Activated CD8-positive, alpha-beta memory T cell treated with anti-CD3 and anti-CD28 coated beads, Interleukin-2, amount 50 U/mL, for 48 hours (primary cell): ENCODE measurements around the gene STARD3.
"Not testable (repeated sequence)": the region's sequence is repeated elsewhere in the genome, so short reads cannot be mapped to it uniquely, and the experiment has no call there.

Experiments used
- DNase-seq: peaks from one replicate; pipeline ENCODE4 v3.0.0-alpha.2; 2020

The STARD3 gene

GRCh38 chr17:39699157-39699817 lies 62.3 kb downstream of the STARD3 start:
- DNase-seq: not testable (repeated sequence)

- DNase-seq: no peak
Measured at GRCh38 chr17:39699818-39700147, 62.8 kb downstream of the STARD3 start, which contains the start of gene ERBB2. TSS of gene ERBB2 (plus strand) at chr17:39700064. CDS start at chr17:39700239, 175 bp downstream.

GRCh38 chr17:39700148-39700987 lies 63.4 kb downstream of the STARD3 start:
- no peak for DNase-seq

DNA sequence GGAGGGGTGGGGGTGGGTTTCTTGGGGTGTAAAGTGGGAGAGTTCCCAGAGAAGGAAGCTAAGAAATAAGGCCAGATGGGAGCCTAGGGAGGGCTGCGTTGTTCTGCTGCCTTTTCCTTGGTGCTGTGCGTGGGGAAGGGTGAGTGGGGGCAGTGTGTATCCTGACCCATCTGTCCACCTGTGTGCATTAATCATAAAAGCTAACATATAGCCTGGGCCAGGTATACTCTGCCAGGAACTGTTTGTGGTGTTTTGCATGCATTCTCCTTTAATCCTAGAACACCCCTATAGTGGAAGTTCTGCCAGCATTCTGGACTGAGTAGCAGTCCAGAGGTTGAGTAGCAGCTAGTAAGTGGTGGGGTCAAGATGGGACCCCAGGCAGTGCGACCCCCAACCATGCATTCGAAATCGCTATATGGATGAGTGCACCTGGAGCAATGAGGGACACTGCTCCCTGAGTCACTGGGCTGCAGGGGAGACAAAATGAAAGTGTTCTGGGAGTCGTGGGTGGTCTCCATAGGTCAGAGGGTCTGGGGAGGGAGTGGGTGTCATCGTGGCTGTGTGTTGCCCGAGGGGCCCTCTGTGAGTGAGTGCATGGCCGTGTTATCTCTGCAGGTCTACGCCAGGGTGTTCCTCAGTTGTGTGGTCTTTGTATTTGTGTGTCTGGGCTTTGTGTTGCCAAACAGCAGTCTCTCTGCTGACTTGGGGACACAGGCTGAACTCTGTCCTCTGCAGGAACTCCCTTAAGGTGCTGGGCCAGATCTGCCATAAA lies 64.3 kb downstream of the STARD3 start:
- DNase-seq: no peak

GRCh38 chr17:39701784-39702422 lies 65.0 kb downstream of the STARD3 start:
- DNase-seq: no peak

DNA sequence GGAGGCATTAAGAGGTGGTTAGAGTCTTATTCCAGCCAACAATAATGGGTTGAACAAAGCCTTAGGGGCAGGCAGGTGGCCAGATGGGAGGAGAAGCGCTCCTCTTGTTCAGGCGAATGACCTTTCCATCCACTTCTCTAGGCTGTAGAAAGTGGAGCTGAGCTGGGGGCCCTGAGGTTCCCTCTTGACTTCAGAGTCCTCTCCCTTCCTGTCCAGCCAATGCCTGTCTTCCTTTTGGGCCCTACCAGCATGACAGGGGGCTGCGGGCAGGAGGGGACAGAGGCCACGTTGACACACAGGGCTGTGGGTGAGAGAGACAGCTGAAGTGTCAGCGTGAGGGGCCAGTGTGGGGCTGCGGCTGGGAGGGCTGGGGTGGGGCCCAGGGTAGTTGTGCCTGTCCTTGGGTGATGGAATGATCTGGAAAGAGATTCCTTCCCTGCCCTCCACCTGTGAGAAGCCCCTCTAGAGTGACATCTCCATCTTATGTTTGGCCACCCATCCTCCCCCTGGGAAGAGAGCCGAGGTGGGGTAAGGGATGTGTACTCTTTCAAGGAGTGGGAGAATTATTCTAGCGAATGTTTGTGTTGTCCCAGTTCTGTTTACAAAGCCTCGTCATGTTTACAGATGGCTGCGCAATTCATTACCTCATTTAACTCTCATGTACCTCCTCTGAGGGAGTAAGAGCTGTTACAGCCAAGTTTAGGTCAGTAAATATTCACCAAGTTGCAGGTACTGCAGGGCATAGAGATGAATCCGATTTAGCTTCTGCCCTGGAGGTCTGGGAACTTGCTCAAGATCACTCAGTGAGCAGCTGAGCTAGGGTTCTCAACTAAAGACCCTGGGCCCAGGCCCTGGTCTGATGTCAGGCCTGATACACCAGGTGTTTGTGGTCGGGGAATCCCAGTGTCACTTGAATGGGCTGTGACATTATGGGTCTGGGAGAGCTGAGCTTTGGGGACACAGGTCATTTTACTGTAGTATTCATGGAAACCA lies 66.3 kb downstream of the STARD3 start:
- DNase-seq: no peak

- DNase-seq: no peak
Measured at GRCh38 chr17:39703913-39704312, 67.0 kb downstream of the STARD3 start.

- no peak for DNase-seq
Measured at GRCh38 chr17:39704821-39705551, 68.0 kb downstream of the STARD3 start.

- DNase-seq: no peak
Measured at GRCh38 chr17:39705786-39706348, 68.9 kb downstream of the STARD3 start.

DNA sequence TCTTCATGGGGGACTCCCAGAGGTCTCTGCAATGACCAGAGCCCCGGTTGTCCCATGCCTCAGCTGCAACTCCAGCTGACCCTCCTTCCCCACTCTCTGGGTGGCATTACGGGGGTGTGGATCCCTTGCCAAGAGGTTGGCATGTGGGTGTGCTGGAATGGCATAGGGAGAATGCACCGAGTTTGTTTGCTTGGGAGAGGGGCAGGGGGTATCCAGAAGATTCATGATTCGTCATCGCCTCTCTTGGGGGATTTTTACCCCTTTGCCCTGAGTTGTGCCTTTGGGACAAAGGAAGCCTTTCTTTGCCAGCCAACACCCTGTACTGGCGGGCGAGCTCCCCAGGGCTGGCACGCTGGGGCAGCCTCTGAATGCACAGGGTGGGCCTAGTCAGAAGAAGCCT lies 69.4 kb downstream of the STARD3 start:
- DNase-seq: no peak

DNA sequence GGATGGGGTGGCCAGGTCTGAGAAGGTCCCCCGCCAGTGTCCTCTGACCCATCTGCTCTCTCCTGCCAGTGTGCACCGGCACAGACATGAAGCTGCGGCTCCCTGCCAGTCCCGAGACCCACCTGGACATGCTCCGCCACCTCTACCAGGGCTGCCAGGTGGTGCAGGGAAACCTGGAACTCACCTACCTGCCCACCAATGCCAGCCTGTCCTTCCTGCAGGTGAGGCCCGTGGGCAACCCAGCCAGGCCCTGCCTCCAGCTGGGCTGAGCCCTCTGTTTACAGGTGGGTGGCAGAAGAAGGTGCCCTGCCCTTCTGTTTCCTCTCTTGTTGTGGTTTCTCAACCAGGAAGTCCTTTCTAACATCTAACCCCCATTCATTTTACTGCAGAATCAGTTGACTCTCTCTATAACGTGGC lies 70.0 kb downstream of the STARD3 start:
- DNase-seq: no peak

DNA sequence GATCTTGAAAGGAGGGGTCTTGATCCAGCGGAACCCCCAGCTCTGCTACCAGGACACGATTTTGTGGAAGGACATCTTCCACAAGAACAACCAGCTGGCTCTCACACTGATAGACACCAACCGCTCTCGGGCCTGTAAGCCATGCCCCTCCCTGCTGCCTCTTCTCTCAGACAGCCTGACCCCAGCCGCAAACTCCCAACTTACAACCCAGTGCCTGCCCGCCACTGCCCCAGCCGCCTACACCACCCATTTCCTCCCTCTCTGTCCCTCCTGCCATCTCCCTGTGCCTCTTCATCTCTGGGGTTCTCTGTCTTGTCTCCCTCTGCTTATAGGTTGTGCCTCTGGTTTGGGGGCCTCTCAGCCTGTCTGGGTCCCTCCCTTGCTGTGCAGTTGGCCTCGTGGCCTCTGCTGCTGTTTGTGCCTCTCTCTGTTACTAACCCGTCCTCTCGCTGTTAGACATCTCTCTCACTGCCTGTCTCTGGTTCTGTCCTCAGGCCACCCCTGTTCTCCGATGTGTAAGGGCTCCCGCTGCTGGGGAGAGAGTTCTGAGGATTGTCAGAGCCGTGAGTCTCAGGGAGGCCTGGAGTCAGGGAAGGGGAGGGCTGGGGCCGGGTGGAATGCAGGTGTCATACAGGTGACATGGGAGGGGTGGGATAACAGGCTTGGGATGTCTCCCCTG lies 72.5 kb downstream of the STARD3 start:
- no peak for DNase-seq

DNA sequence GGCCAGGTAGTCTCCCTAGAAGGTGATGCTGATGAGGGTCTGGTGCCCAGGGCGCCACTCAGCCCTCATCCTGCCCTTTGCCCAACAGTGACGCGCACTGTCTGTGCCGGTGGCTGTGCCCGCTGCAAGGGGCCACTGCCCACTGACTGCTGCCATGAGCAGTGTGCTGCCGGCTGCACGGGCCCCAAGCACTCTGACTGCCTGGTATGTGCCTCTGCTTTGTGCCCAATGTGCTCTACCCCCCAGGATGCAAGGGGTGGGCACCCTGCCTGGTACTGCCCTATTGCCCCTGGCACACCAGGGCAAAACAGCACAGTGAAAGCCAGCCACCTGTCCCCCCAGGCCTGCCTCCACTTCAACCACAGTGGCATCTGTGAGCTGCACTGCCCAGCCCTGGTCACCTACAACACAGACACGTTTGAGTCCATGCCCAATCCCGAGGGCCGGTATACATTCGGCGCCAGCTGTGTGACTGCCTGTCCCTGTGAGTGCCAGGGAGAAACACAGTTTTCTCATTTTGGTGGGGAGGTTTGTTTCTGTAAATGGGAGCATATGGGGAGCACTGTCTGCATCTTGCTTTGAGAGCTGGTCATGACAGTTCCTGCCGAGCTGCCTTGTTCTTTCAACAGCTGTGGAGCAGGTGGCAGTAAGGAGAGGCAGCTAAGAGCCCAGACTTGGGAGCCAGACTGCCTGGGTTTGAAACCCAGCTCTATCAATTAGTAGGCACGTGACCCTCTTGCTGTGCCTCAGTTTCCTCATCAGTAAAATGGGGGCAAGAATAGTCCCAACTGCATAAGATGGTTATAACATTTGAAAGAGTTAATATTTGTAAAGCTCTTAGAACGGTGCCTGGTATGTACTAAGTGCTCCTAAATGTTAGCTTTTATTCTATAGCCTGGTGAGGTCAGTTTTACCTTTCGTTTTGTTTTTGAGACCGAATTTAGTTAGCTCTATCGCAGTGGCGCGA lies 73.3 kb downstream of the STARD3 start:
- DNase-seq: no peak

GRCh38 chr17:39711071-39711470 lies 74.1 kb downstream of the STARD3 start:
- not testable (repeated sequence) for DNase-seq

DNA sequence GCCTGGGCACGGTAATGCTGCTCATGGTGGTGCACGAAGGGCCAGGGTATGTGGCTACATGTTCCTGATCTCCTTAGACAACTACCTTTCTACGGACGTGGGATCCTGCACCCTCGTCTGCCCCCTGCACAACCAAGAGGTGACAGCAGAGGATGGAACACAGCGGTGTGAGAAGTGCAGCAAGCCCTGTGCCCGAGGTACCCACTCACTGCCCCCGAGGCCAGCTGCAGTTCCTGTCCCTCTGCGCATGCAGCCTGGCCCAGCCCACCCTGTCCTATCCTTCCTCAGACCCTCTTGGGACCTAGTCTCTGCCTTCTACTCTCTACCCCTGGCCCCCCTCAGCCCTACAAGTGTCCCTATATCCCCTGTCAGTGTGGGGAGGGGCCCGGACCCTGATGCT lies 74.9 kb downstream of the STARD3 start:
- DNase-seq: no peak
